GM12878 (cell line): Measurements from ENCODE around the gene SCEL. TPM values are rescaled to one million over a fixed set of nuclear protein-coding genes. Genes with fewer than 3 reads are reported as not detected.
A peak's percentile ranks its signal among the peaks of the same experiment; 100 is the strongest.

Source experiments
- ATAC-seq: fragments of 200-7000 bp; cut with Tn5 transposase; 3 replicates; pipeline ENCODE4 v1.9.1; 2020; ENCODE audit warnings: mild to moderate bottlenecking, moderate library complexity
- BruUV-seq: library from RNA; stranded (reverse); fragments of 400-500 nt; replicated peaks from 2 replicates; lab custom pipeline; 2021; lab: Mats Ljungman, UMichigan
- CTCF ChIA-PET: fragments of 300-600 bp; sonication (Branson Sonifier 250); formaldehyde crosslinking; extraction: SDS; loops from one replicate; lab custom pipeline; 2021; ENCODE audit warnings: inconsistent platforms; lab: Yijun Ruan, JAX
- POLR2A ChIA-PET: fragments of 350-600 bp; formaldehyde crosslinking; extraction: SDS; loops from one replicate; lab custom pipeline; 2021; ENCODE audit warnings: inconsistent platforms; lab: Charles Lee
- RAD21 ChIA-PET: fragments of 300-600 bp; sonication (Branson Sonifier 250); formaldehyde crosslinking; loops from one replicate; lab custom pipeline; 2023; ENCODE audit warnings: antibody characterized with exemption; ENCODE audit not compliant: unreplicated experiment; lab: Charles Lee
- SMC1A ChIA-PET: fragments of 300-600 bp; sonication (Branson Sonifier 250); formaldehyde crosslinking; loops from one replicate; lab custom pipeline; 2023; ENCODE audit not compliant: unreplicated experiment, uncharacterized antibody; lab: Charles Lee
- DNase-seq: peaks from one replicate; pipeline ENCODE4 v3.0.0-alpha.2; 2011; ENCODE audit warnings: low read depth, low spot score
- FAIRE-seq: peaks from 3 replicates; lab custom pipeline; 2011; peaks lifted over from hg19 to GRCh38; lab: Jason Lieb, UNC
- H2AFZ ChIP-seq: 2 replicates; pipeline ENCODE4 v1.6.0; 2011; ENCODE audit warnings: low read depth, low read length, control low read depth; ENCODE audit not compliant: control insufficient read depth
- H3K27ac ChIP-seq: 2 replicates; pipeline ENCODE4 v1.5.1; 2011; ENCODE audit warnings: control low read depth; ENCODE audit not compliant: control insufficient read depth, insufficient read depth
- H3K27me3 ChIP-seq, 2 experiments: replicated peaks in 1 of 2; 2 replicates each; pipeline versions ENCODE4 v1.6.0 to v1.6.1; 2011; ENCODE audit warnings: low read length in 1 of 2; ENCODE audit not compliant: control insufficient read depth in 2 of 2, insufficient read depth in 2 of 2
- H3K36me3 ChIP-seq, 2 experiments: 2 replicates each; pipeline ENCODE4 v1.5.1; 2011; ENCODE audit warnings: low read length in 1 of 2; ENCODE audit not compliant: control insufficient read depth in 2 of 2, insufficient read depth in 2 of 2
- H3K4me1 ChIP-seq: 2 replicates; pipeline ENCODE4 v1.6.1; 2011; ENCODE audit warnings: mild to moderate bottlenecking, low read length, moderate library complexity, mixed read lengths; ENCODE audit not compliant: control insufficient read depth, insufficient read depth
- H3K4me2 ChIP-seq: 2 replicates; pipeline ENCODE4 v1.6.0; 2011; ENCODE audit warnings: control low read depth; ENCODE audit not compliant: control insufficient read depth, insufficient read depth
- H3K4me3 ChIP-seq: fragments of 200-600 bp; sonication (generic); 2 replicates; pipeline ENCODE4 v1.5.1; 2016
- H3K79me2 ChIP-seq: 2 replicates; pipeline ENCODE4 v1.6.0; 2011; ENCODE audit warnings: low read length; ENCODE audit not compliant: control insufficient read depth, insufficient read depth
- H3K9ac ChIP-seq: 2 replicates; pipeline ENCODE4 v1.8.0; 2011; ENCODE audit warnings: low read length, control low read depth, mixed read lengths; ENCODE audit not compliant: control insufficient read depth, insufficient read depth
- H3K9me3 ChIP-seq: replicated peaks from 3 replicates; pipeline ENCODE4 v1.5.1; 2011; ENCODE audit warnings: mild to moderate bottlenecking, low read length; ENCODE audit not compliant: control insufficient read depth, insufficient read depth
- H4K20me1 ChIP-seq: 2 replicates; pipeline ENCODE4 v1.6.0; 2011; ENCODE audit not compliant: control insufficient read depth, insufficient read depth
- BMI1 ChIP-seq: fragments of 450-650 bp; IDR thresholded peaks from 2 replicates; pipeline ENCODE4 v1.6.1; 2016; ENCODE audit warnings: mild to moderate bottlenecking, moderate library complexity, borderline replicate concordance
- CBX3 ChIP-seq: fragments of 200-600 bp; sonication (generic); IDR thresholded peaks from 2 replicates; pipeline ENCODE4 v1.6.1; 2016; ENCODE audit warnings: low read depth, borderline replicate concordance
- ESRRA ChIP-seq: IDR thresholded peaks from 2 replicates; pipeline ENCODE4 v1.6.1; 2012; ENCODE audit warnings: mild to moderate bottlenecking, low read length, improper control_type of control experiment
- GABPA ChIP-seq: IDR thresholded peaks from 2 replicates; pipeline ENCODE4 v1.6.1; 2014; ENCODE audit warnings: antibody characterized with exemption, low read depth, mild to moderate bottlenecking, inconsistent platforms
- IKZF2 ChIP-seq, 2 experiments: fragments of 450-650 bp; IDR thresholded peaks; 2 replicates each; pipeline ENCODE4 v1.6.1; 2017; ENCODE audit warnings: mild to moderate bottlenecking in 2 of 2, moderate library complexity in 2 of 2
- KLF5 ChIP-seq: fragments of 450-650 bp; IDR thresholded peaks from 2 replicates; pipeline ENCODE4 v1.6.1; 2014; ENCODE audit warnings: mild to moderate bottlenecking; ENCODE audit not compliant: partially characterized antibody
- MTA2 ChIP-seq: fragments of 450-650 bp; IDR thresholded peaks from 2 replicates; pipeline ENCODE4 v1.6.1; 2016; ENCODE audit warnings: low read depth, mild to moderate bottlenecking, moderate library complexity
- PAX8 ChIP-seq: fragments of 450-650 bp; IDR thresholded peaks from 2 replicates; pipeline ENCODE4 v1.6.1; 2017; ENCODE audit warnings: mild to moderate bottlenecking, moderate library complexity
- POLR2AphosphoS5 ChIP-seq: IDR thresholded peaks from 2 replicates; pipeline ENCODE4 v1.6.1; 2011; ENCODE audit warnings: mild to moderate bottlenecking, low read length, inconsistent platforms
- STAT3 ChIP-seq: IDR thresholded peaks from 2 replicates; pipeline ENCODE4 v1.6.1; 2011; ENCODE audit warnings: low read depth, low read length, improper control_type of control experiment
- TBL1XR1 ChIP-seq: IDR thresholded peaks from 2 replicates; pipeline ENCODE4 v1.6.1; 2012; ENCODE audit warnings: low read depth, low read length, improper control_type of control experiment
- TCF12 ChIP-seq: IDR thresholded peaks from 2 replicates; pipeline ENCODE4 v1.6.1; 2011; ENCODE audit warnings: low read depth, mild to moderate bottlenecking, low read length
- USF1 ChIP-seq: IDR thresholded peaks from 2 replicates; pipeline ENCODE4 v1.6.1; 2011; ENCODE audit warnings: borderline replicate concordance, low read depth, mild to moderate bottlenecking, moderate library complexity, mixed read lengths, low read length; ENCODE audit not compliant: insufficient read depth; ENCODE audit errors: extremely low read length
- WRNIP1 ChIP-seq: IDR thresholded peaks from 2 replicates; pipeline ENCODE4 v1.6.1; 2011; ENCODE audit warnings: low read depth, low read length, improper control_type of control experiment, borderline replicate concordance
- ZNF24 ChIP-seq: fragments of 450-650 bp; IDR thresholded peaks from 2 replicates; pipeline ENCODE4 v1.6.1; 2017; ENCODE audit warnings: antibody characterized with exemption, mild to moderate bottlenecking
- ZNF274 ChIP-seq: IDR thresholded peaks from one replicate; pipeline ENCODE4 v1.8.0; 2011; ENCODE audit not compliant: insufficient read length, insufficient read depth
- WGBS: methylation state at CpG from one replicate; pipeline ENCODE4 v1.1.6; 2016; ENCODE audit warnings: low lambda C conversion rate; ENCODE audit not compliant: insufficient replicate concordance, insufficient coverage; ENCODE audit errors: missing lambda C conversion rate; 5-methylcytosine and 5-hydroxymethylcytosine counted together
- in situ Hi-C: fragments of 300-500 bp; cut with MboI; formaldehyde crosslinking; loops from 9 replicates; pipeline ENCODE4 v1.14.3; 2018; ENCODE audit warnings: mixed read lengths
- intact Hi-C: fragments of 100-400 bp; cut with micrococcal nuclease; formaldehyde crosslinking; loops from one replicate; pipeline ENCODE4 v1.14.2; 2022; ENCODE audit not compliant: unreplicated experiment
- polyA plus RNA-seq, 11 experiments: library from polyadenylated mRNA; depleted of rRNA in 4 of 11; unstranded in 6 of 11; stranded (reverse) in 5 of 11; fragments of >200 nt; fragmentation: Nextera tagmentation in 4 of 11; fragmentation: Illumina TruSeq in 1 of 11; extraction: Ambion mirVana in 4 of 11; extraction: Trizol in 1 of 11; gene quantifications; 1 replicate in 1 of 11; 2 replicates in 10 of 11; pipeline versions ENCODE4 v1.2.1 to v1.2.3, GENCODE V29; 2011 to 2016; ENCODE audit warnings: inconsistent platforms in 2 of 11, missing spikeins in 2 of 11, low read depth in 1 of 11
- total RNA-seq, 4 experiments: library from RNA; depleted of rRNA in 3 of 4; stranded (reverse); fragments of >200 nt in 3 of 4; fragmentation: Illumina TruSeq in 1 of 4; extraction: Trizol in 1 of 4; gene quantifications; 2 replicates each; pipeline versions ENCODE4 v1.2.1 to v1.2.3, GENCODE V29; 2013 to 2021

Gene SCEL
- total and polyA plus RNA-seq, 10 of the 15 experiments (the other 5 are each of a cell fraction or from before 2014, with no cell fraction given) = 0.09 to 0.68 (median 0.16) TPM; not detected in 1

GRCh38 chr13:77544355-77544754 lies 8.8 kb downstream of the SCEL start:
- Histone ChIP-seq H4K20me1 (no peaks in the 10 kb centered on the region), H3K9me3 (no peaks in the 10 kb centered on the region), H3K36me3 (no peaks in the 10 kb centered on the region), H2AFZ (no peak overlapping the region), H3K9ac (no peak overlapping the region), H3K4me3 (no peak overlapping the region), H3K4me1 (peaks cover 4% of the 10 kb centered on the region)
- intact Hi-C loops = no loop called here
- no TSS peak for BruUV-seq
- no peak for ATAC-seq
- TF ChIP-seq TCF12 = no peak
- TF ChIP-seq, all 136 proteins: peak for 0
- 43% methylated on average over 1 of the region's 1 CpG for WGBS
- no peaks in the 10 kb centered on the region for H3K27me3 ChIP-seq
- FAIRE-seq (no peak), DNase-seq (no peak)
- CTCF ChIA-PET = interaction anchor here (0.8 to 2.9 kb wide), 10 partner anchors 9 to 207 kb away, joined by 3 to 17 read pairs (median 6); no protein-coding TSS in a partner anchor
- RAD21 ChIA-PET = interaction anchor here (0.8 to 3.3 kb wide), 13 partner anchors 15 to 186 kb away, joined by 3 to 29 read pairs (median 4); no protein-coding TSS in a partner anchor
- no peaks in the 10 kb centered on the region for H3K79me2 ChIP-seq
- peak overlapping the region; percentile 13; the same call in 1 of the 2 replicates for H3K4me2 ChIP-seq
- in situ Hi-C loops = no loop called here
- POLR2A ChIA-PET = interaction anchor here (0.7 to 3.3 kb wide), 7 partner anchors 11 to 225 kb away, joined by 3 to 10 read pairs (median 4); no protein-coding TSS in a partner anchor
- SMC1A ChIA-PET = interaction anchor here (0.7 to 7.0 kb wide), 14 partner anchors 8 to 577 kb away, joined by 3 to 83 read pairs (median 8); no protein-coding TSS in a partner anchor
- H3K27ac ChIP-seq = no peak overlapping the region

GRCh38 chr13:77544758-77545338 lies 9.3 kb downstream of the SCEL start:
- intact Hi-C loops = no loop called here
- H3K27ac ChIP-seq = no peak overlapping the region
- SMC1A ChIA-PET = interaction anchor here (0.7 to 7.0 kb wide), 15 partner anchors 9 to 576 kb away, joined by 3 to 83 read pairs (median 9); no protein-coding TSS in a partner anchor
- BruUV-seq = no TSS peak
- H3K4me2 ChIP-seq = no peak overlapping the region; the same call in 1 of the 2 replicates
- no peaks in the 10 kb centered on the region for H3K36me3 ChIP-seq
- no peaks in the 10 kb centered on the region for H4K20me1 ChIP-seq
- H3K79me2 ChIP-seq = no peaks in the 10 kb centered on the region
- H3K27me3 ChIP-seq = no peaks in the 10 kb centered on the region
- no peak overlapping the region for H3K4me3 ChIP-seq
- in situ Hi-C loops = no loop called here
- POLR2A ChIA-PET = interaction anchor here (0.7 to 3.3 kb wide), 7 partner anchors 12 to 225 kb away, joined by 3 to 10 read pairs (median 4); no protein-coding TSS in a partner anchor
- DNase-seq (no peak), ATAC-seq (peak; percentile 83), FAIRE-seq (no peak)
- H2AFZ ChIP-seq = no peak overlapping the region
- H3K4me1 ChIP-seq = peaks cover 4% of the 10 kb centered on the region
- H3K9ac ChIP-seq = no peak overlapping the region
- RAD21 ChIA-PET = interaction anchor here (0.8 to 3.3 kb wide), 13 partner anchors 14 to 472 kb away, joined by 3 to 29 read pairs (median 4); no protein-coding TSS in a partner anchor
- WGBS = 27% methylated on average over 4 of the region's 4 CpGs
- CTCF ChIA-PET = interaction anchor here (0.8 to 2.9 kb wide), 11 partner anchors 9 to 206 kb away, joined by 3 to 17 read pairs (median 5); no protein-coding TSS in a partner anchor
- no peaks in the 10 kb centered on the region for H3K9me3 ChIP-seq
- TF ChIP-seq MTA2 = peak; percentile 92
- no peak for TF ChIP-seq GABPA
- no peak for TF ChIP-seq TCF12
- no peak; the same call in 1 of the 2 replicates for TF ChIP-seq BMI1
- no peak for TF ChIP-seq POLR2AphosphoS5
- TF ChIP-seq WRNIP1 = no peak
- peak; percentile 25 to 45; a peak in 3 of 4 replicates for TF ChIP-seq IKZF2 (IDR thresholded peaks at IDR 0.05)
- TF ChIP-seq TBL1XR1 = no peak
- TF ChIP-seq CBX3 = no peak
- no peak for TF ChIP-seq USF1
- no peak for TF ChIP-seq ZNF274
- TF ChIP-seq ZNF24 = 0 out of 2 replicates have a peak, but pooled peaks have one; percentile 11
- TF ChIP-seq PAX8 = no peak
- TF ChIP-seq STAT3 = no peak
- no peak for TF ChIP-seq KLF5
- no peak for TF ChIP-seq ESRRA
